Measurements from ENCODE around the gene ISM2.
"Not testable (repeated sequence)": the region's sequence is repeated elsewhere in the genome, so short reads cannot be mapped to it uniquely, and the experiment has no call there.

DNA sequence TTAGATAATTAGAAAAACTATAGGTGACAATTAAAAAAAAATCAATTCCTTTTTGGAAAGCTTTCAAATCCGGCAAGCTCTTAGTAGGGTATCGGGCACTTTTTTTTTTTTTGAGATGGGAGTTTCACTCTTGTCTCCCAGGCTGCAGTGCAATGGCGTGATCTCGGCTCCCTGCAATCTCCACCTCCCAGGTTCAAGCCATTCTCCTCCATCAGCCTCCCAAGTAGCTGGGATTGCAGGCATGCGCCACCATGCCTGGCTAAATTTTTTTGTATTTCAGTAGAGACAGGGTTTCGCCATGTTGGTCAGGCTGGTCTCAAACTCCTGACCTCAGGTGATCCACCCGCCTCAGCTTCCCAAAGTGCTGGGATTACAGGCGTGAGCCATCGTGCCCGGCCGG lies 46.6 kb upstream of the ISM2 start:
- TF ChIP-seq, protein P1, sequence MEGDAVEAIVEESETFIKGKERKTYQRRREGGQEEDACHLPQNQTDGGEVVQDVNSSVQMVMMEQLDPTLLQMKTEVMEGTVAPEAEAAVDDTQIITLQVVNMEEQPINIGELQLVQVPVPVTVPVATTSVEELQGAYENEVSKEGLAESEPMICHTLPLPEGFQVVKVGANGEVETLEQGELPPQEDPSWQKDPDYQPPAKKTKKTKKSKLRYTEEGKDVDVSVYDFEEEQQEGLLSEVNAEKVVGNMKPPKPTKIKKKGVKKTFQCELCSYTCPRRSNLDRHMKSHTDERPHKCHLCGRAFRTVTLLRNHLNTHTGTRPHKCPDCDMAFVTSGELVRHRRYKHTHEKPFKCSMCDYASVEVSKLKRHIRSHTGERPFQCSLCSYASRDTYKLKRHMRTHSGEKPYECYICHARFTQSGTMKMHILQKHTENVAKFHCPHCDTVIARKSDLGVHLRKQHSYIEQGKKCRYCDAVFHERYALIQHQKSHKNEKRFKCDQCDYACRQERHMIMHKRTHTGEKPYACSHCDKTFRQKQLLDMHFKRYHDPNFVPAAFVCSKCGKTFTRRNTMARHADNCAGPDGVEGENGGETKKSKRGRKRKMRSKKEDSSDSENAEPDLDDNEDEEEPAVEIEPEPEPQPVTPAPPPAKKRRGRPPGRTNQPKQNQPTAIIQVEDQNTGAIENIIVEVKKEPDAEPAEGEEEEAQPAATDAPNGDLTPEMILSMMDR (IDR thresholded peaks at IDR 0.05; ENCODE audit: low read depth, low read length) = not testable (repeated sequence)
- TF ChIP-seq MYC (IDR thresholded peaks at IDR 0.05; ENCODE audit: low read depth, low read length); POLR2A (IDR thresholded peaks at IDR 0.05; ENCODE audit: extremely low read depth, insufficient read length): not testable (repeated sequence)

All from NB4 (cell line).